Esophagus muscularis mucosa (tissue), 4 donors: ENCODE results near the gene CTCF. TPM values are rescaled to one million over a fixed set of nuclear protein-coding genes. Genes with fewer than 3 reads are reported as not detected.

ENCODE experiments used
- DNase-seq: peaks from one replicate; pipeline ENCODE4 v3.0.0-alpha.2; 2017; ENCODE audit errors: extremely low spot score
- H3K27ac ChIP-seq, 4 donors: fragments of 200-600 bp; sonication (generic); replicated peaks in 1 of 4; 1 replicate in 3 of 4; 2 replicates in 1 of 4; pipeline ENCODE4 v1.5.1; 2016 to 2019; ENCODE audit warnings: mild to moderate bottlenecking in 1 of 4
- H3K27me3 ChIP-seq, 4 donors: fragments of 200-600 bp; sonication (generic); one replicate each; pipeline versions ENCODE4 v1.5.1 to v1.6.0; 2016 to 2019
- H3K36me3 ChIP-seq, 4 donors: fragments of 200-600 bp; sonication (generic); one replicate each; pipeline ENCODE4 v1.5.1; 2016 to 2019
- H3K4me1 ChIP-seq, 4 donors: fragments of 200-600 bp; sonication (generic); one replicate each; pipeline ENCODE4 v1.5.1; 2016 to 2019
- H3K4me3 ChIP-seq, 4 donors: fragments of 200-600 bp; sonication (generic); 1 replicate in 2 of 4; 2 replicates in 2 of 4; pipeline ENCODE4 v1.5.1; 2016 to 2019; ENCODE audit warnings: mild to moderate bottlenecking in 4 of 4, moderate library complexity in 1 of 4
- H3K9me3 ChIP-seq, 4 donors: fragments of 200-600 bp; sonication (generic); 1 replicate in 3 of 4; 2 replicates in 1 of 4; pipeline ENCODE4 v1.5.1; 2016 to 2019
- EP300 ChIP-seq: sonication (generic); formaldehyde crosslinking; IDR thresholded peaks from one replicate; pipeline ENCODE4 v1.6.1; 2017; ENCODE audit warnings: antibody characterized with exemption
- POLR2A ChIP-seq: fragments of 450-650 bp; IDR thresholded peaks from one replicate; pipeline ENCODE4 v1.6.1; 2017; ENCODE audit warnings: antibody characterized with exemption, moderate library complexity, mild to moderate bottlenecking, low read depth
- POLR2AphosphoS5 ChIP-seq, 2 donors: sonication (generic); formaldehyde crosslinking; IDR thresholded peaks; one replicate each; pipeline ENCODE4 v1.6.1; 2017; ENCODE audit warnings: antibody characterized with exemption in 2 of 2
- WGBS: methylation state at CpG from one replicate; pipeline ENCODE4 v1.1.5; 2018; 5-methylcytosine and 5-hydroxymethylcytosine counted together
- intact Hi-C: fragments of 100-400 bp; cut with DNase I; formaldehyde crosslinking; loops from one replicate; pipeline ENCODE4 v1.15.1; 2023
- total RNA-seq, 4 donors: library from RNA; depleted of rRNA; stranded (reverse); fragments of >200 nt; gene quantifications; one replicate each; pipeline versions ENCODE4 v1.1.0 to v1.2.1, GENCODE V29; 2016
- TF ChIP-seq, protein P1 (sequence below), 3 experiments: fragments of 200-600 bp in 2 of 3; fragments of 450-650 bp in 1 of 3; sonication (generic) in 2 of 3; IDR thresholded peaks; one replicate each; pipeline ENCODE4 v1.5.1; 2017 to 2019; ENCODE audit warnings: antibody characterized with exemption in 3 of 3, mild to moderate bottlenecking in 2 of 3, moderate library complexity in 1 of 3

Gene CTCF
- total RNA-seq, 4 donors from 2014 or later = 27.5 to 46.3 (median 38.5) TPM

DNA sequence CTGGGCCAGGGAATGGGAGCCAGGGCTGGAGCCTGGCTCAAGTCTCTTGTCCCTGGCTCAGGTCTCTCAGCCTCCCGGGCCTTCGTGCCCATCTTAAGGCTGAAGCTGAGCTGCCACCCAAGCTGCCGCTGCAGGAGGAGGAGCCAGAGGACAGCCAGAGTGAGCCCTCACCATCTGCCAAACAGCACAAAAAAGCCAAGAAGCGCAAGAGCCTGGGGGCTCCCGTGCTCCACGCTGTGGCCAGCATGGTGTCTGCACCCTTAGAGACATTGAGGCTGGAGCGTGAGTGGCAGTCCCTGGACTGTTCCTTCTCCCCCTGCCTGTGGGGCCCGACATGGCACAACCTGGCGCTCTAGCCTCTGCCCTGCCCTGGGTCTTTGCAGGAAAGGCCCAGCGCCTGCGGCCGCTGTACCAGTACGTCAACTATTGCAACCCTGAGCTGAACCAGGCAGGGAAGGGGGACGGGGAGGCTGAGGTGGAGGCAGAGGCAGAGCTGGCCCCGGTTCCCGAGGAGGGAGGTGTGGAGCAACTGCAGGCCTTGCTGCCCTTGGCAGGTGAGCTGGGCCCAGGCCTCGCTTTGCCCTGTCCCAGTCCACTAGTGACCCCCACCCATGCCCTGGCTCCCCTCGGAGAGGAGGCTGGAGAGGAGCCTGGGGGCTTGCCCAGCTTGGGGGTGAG lies 105.6 kb downstream of the CTCF start:
- Histone ChIP-seq H3K4me3 (peak overlapping the region; percentile 67 to 91 (median 81)), H3K4me1 (peaks cover 34 to 45% (median 39%) of the 10 kb centered on the region in 4 donors)

DNA sequence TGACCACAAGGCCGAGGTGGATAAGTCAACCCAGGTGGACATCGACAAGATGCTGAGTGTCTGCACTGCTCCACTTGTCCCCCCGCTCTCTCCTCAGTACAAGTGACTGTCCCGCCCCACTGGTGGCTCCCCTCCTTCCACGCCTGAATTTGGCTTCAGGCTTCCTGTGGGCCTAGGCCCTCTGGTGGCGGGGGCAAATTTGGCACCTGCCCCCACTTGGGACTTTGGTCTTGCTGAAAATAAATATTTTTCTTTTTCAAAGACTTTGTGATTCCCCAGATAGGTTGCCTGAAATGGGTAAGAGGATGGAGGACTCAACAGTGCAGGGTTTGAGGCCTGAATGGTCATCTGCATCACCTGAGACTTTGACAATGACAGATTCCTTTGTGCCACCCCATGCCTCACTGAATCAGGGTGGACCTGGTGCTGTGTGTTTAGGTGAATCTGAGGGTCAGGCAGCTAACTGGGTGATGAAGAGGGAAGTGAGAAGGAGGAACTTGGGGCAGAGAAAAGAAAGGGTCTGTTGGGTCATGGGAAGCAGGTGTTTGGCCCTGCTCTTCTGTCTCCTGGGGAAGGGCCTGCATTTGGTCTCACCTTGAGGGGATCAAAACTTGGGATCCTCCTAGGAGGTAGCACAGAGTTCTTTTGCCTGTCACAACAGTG lies 106.3 kb downstream of the CTCF start:
- intact Hi-C loops = loop anchor here (2.0 kb wide), 1 partner anchor 148 kb away; no protein-coding TSS in a partner anchor
- peak overlapping the region; percentile 88 to 95 (median 93) for H3K27ac ChIP-seq
- no peaks in the 10 kb centered on the region for H3K27me3 ChIP-seq
- TF ChIP-seq, protein P1, sequence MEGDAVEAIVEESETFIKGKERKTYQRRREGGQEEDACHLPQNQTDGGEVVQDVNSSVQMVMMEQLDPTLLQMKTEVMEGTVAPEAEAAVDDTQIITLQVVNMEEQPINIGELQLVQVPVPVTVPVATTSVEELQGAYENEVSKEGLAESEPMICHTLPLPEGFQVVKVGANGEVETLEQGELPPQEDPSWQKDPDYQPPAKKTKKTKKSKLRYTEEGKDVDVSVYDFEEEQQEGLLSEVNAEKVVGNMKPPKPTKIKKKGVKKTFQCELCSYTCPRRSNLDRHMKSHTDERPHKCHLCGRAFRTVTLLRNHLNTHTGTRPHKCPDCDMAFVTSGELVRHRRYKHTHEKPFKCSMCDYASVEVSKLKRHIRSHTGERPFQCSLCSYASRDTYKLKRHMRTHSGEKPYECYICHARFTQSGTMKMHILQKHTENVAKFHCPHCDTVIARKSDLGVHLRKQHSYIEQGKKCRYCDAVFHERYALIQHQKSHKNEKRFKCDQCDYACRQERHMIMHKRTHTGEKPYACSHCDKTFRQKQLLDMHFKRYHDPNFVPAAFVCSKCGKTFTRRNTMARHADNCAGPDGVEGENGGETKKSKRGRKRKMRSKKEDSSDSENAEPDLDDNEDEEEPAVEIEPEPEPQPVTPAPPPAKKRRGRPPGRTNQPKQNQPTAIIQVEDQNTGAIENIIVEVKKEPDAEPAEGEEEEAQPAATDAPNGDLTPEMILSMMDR (IDR thresholded peaks at IDR 0.05) = no peak
- TF ChIP-seq POLR2A (no peak), POLR2AphosphoS5 (IDR thresholded peaks at IDR 0.05) (no peak), EP300 (no peak)
- H3K4me3 ChIP-seq = no peak overlapping the region
- H3K4me1 ChIP-seq = peaks cover 41 to 52% (median 46%) of the 10 kb centered on the region in 4 donors
- H3K36me3 ChIP-seq = peaks cover 0 to 14% (median 4%) of the 10 kb centered on the region in 4 donors
- H3K9me3 ChIP-seq = no peaks in the 10 kb centered on the region
- DNase-seq = no peak
- 93% methylated on average over 3 of the region's 6 CpGs for WGBS

More for the DNA sequence above, 105.6 kb downstream of the CTCF start:
- TF ChIP-seq, protein P1 (IDR thresholded peaks at IDR 0.05) = peak; percentile 77 to 97 (median 91)
- TF ChIP-seq POLR2AphosphoS5 (IDR thresholded peaks at IDR 0.05) = peak; percentile 71 to 81
- peak; percentile 7 for TF ChIP-seq POLR2A
- no peak for TF ChIP-seq EP300
- DNase-seq = peak; percentile 94
- peak overlapping the region; percentile 88 to 95 (median 93) for H3K27ac ChIP-seq
- no peaks in the 10 kb centered on the region for H3K9me3 ChIP-seq
- intact Hi-C loops = loop anchor here (2.0 kb wide), 1 partner anchor 147 kb away; no protein-coding TSS in a partner anchor
- H3K36me3 ChIP-seq = peaks cover 0 to 20% (median 10%) of the 10 kb centered on the region in 4 donors
- WGBS = 23% methylated on average over 8 of the region's 18 CpGs
- no peaks in the 10 kb centered on the region for H3K27me3 ChIP-seq

DNA sequence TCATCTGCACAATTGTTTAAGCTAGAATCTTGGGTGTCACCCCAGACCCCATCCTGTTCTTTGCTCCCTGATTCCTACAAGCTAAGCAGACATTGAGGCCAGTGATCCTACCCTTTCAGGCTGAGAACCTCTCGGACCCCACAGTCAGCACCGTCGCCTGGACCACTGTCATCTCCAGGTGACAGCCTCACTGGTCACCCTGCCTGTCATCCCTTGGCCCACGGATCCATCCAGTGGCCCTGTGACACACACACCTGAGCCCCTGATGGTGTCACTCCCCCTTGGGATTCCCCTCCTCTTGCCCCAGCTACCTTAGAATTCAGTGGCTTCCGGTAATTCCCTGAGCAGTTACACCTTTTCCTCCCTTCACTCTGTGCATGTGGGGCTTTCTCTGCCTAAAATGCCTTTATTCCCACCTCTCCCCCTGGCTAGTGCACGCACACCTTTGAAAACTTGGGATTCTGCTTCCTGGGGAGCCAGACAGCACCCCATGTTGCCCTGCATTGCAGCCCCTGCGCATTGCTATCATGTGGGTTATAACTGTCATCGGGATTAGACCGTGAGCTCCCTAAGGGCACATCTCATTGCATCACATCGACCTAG lies 107.3 kb downstream of the CTCF start:
- Histone ChIP-seq H3K4me3 (no peak overlapping the region), H3K27me3 (no peaks in the 10 kb centered on the region), H3K27ac (no peak overlapping the region), H3K4me1 (peaks cover 51 to 59% (median 55%) of the 10 kb centered on the region in 4 donors), H3K9me3 (no peaks in the 10 kb centered on the region), H3K36me3 (peaks cover 0 to 5% (median under 1%) of the 10 kb centered on the region in 4 donors)
- intact Hi-C loops = loop anchor here (2.0 kb wide), 1 partner anchor 149 kb away; no protein-coding TSS in a partner anchor
- TF ChIP-seq, protein P1 (IDR thresholded peaks at IDR 0.05) = no peak
- TF ChIP-seq POLR2A = no peak
- no peak for TF ChIP-seq EP300
- no peak for TF ChIP-seq POLR2AphosphoS5 (IDR thresholded peaks at IDR 0.05)
- WGBS = 84% methylated on average over 8 of the region's 10 CpGs
- no peak for DNase-seq

DNA sequence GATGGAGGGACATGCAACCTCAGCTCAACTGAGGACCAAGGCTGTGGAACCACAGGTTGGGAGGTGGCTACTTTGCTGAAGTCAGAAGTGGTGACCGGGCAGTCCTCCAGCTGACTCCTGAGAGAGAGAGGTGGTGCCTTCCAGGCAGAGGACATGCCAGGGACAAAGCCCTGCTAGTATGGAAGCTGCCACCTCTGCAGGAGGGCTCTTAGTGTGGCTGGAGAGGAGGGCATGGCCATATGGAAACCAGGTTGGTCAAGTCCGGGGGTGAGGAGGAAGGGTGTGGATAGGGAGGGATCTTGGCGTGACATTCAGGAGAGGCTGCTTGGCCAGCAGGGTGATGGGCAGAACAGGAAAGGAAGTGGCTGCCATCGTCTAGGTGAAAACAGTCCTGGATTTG lies 110.0 kb downstream of the CTCF start:
- no peaks in the 10 kb centered on the region for H3K9me3 ChIP-seq
- H3K4me1 ChIP-seq = peaks cover 37 to 55% (median 39%) of the 10 kb centered on the region in 4 donors
- no peak for DNase-seq
- peaks cover 0 to 11% (median 9%) of the 10 kb centered on the region in 4 donors for H3K36me3 ChIP-seq
- intact Hi-C loops = no loop called here
- WGBS = 40% methylated on average over 4 of the region's 4 CpGs
- H3K27ac ChIP-seq = peak overlapping the region in 1 of 4 donors; percentile 80
- TF ChIP-seq POLR2A (no peak), EP300 (no peak), POLR2AphosphoS5 (IDR thresholded peaks at IDR 0.05) (no peak)
- TF ChIP-seq, protein P1 (IDR thresholded peaks at IDR 0.05) = no peak
- H3K27me3 ChIP-seq = no peaks in the 10 kb centered on the region
- H3K4me3 ChIP-seq = no peak overlapping the region
